ENCODE data around the gene PTGES3. TPM values are rescaled to one million over a fixed set of nuclear protein-coding genes. Genes with fewer than 3 reads are reported as not detected.

PTGES3 gene
- total RNA-seq, 1 experiment from 2014 or later: 435 TPM

DNA sequence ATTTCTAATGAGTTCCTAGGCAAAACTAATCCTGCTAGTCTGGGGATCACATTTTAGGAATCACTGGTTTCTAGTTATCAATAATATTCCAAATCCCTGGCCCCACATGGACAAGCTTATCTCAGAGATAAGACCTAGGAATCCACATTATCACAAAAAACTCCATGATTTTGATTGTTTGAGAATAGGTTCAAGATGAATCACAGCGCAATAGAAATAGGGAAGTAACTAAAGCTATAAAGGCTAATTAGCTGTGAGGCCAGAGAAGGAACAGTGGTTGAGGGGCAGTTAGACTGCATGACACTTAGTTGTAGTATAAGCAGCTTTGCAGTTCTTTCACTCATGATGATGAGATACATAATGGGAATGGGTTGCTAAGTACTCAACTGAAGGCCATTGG lies 29.2 kb downstream of the PTGES3 start:
- H3K56ac ChIP-seq (ENCODE audit: insufficient read length, low read depth, low read length): no peak overlapping the region
- no CpG with 5 or more reads among the region's 1 CpG for WGBS (ENCODE audit: extremely low coverage, insufficient read length, low lambda C conversion rate)

More for the DNA sequence above, 29.2 kb downstream of the PTGES3 start:
- Histone ChIP-seq H3K79me1 (ENCODE audit: insufficient read depth, low read depth, low read length, poor library complexity, severe bottlenecking) (no peaks in the 10 kb centered on the region), H4K8ac (replicated peaks; ENCODE audit: insufficient read length, low read depth, low read length) (no peak overlapping the region), H3K18ac (ENCODE audit: insufficient read length, low read depth, low read length) (no peak overlapping the region), H3K23me2 (ENCODE audit: insufficient read length, low read depth, low read length, poor library complexity, severe bottlenecking) (no peaks in the 10 kb centered on the region), H3K4ac (ENCODE audit: low read depth, low read length) (no peak overlapping the region), H2BK5ac (ENCODE audit: insufficient read length, low read length) (no peak overlapping the region), H3K9me3 (ENCODE audit: control insufficient read depth, low read depth, low read length) (no peaks in the 10 kb centered on the region), H3K79me2 (ENCODE audit: insufficient read depth, low read length) (no peaks in the 10 kb centered on the region), H3K4me2 (ENCODE audit: insufficient read depth, insufficient read length, low read length) (no peak overlapping the region), H2AK5ac (ENCODE audit: insufficient read length, low read length) (no peak overlapping the region), H3K23ac (ENCODE audit: insufficient read length, low read depth, low read length) (no peak overlapping the region), H2BK20ac (ENCODE audit: low read depth, low read length, poor library complexity, severe bottlenecking) (no peak overlapping the region), H3K14ac (ENCODE audit: insufficient read depth, low read length) (no peak overlapping the region), H4K20me1 (ENCODE audit: control insufficient read depth, insufficient read depth, insufficient read length) (no peaks in the 10 kb centered on the region), H2AFZ (ENCODE audit: low read length) (no peak overlapping the region), H3K27ac (ENCODE audit: insufficient read length, low read depth, low read length) (no peak overlapping the region), H3K27me3 (ENCODE audit: insufficient read depth, low read length) (no peaks in the 10 kb centered on the region), H2BK12ac (ENCODE audit: insufficient read length, low read depth, low read length) (no peak overlapping the region), H3T11ph (ENCODE audit: low read length) (no peak overlapping the region), H2BK120ac (ENCODE audit: low read depth, low read length, poor library complexity, severe bottlenecking) (no peak overlapping the region), H4K5ac (ENCODE audit: insufficient read length, low read depth, low read length) (no peak overlapping the region), H2BK15ac (ENCODE audit: low read depth, low read length) (no peak overlapping the region), H4K91ac (ENCODE audit: insufficient read length, low read depth, low read length) (no peak overlapping the region), H3K4me1 (ENCODE audit: insufficient read depth, low read length) (no peaks in the 10 kb centered on the region), H3K9ac (ENCODE audit: extremely low read depth, insufficient read length, low read length) (no peak overlapping the region)
- Mint-ChIP-seq H3K4me3 (no peak overlapping the region), H3K9me3 (peaks cover 18 to 19% of the 10 kb centered on the region in 2 experiments), H3K36me3 (ENCODE audit: insufficient read depth in 1 of 3, low read depth in 3 of 3) (peaks cover 12 to 22% (median 19%) of the 10 kb centered on the region in 3 experiments), H3K4me1 (no peaks in the 10 kb centered on the region), H3K27me3 (ENCODE audit: low read depth) (no peaks in the 10 kb centered on the region), H3K27ac (0 out of 7 replicates have a peak overlapping the region, but pooled peaks of 1 of the 3 experiments have one; percentile 30)
- no peak for DNase-seq
- TF ChIP-seq, protein P1, sequence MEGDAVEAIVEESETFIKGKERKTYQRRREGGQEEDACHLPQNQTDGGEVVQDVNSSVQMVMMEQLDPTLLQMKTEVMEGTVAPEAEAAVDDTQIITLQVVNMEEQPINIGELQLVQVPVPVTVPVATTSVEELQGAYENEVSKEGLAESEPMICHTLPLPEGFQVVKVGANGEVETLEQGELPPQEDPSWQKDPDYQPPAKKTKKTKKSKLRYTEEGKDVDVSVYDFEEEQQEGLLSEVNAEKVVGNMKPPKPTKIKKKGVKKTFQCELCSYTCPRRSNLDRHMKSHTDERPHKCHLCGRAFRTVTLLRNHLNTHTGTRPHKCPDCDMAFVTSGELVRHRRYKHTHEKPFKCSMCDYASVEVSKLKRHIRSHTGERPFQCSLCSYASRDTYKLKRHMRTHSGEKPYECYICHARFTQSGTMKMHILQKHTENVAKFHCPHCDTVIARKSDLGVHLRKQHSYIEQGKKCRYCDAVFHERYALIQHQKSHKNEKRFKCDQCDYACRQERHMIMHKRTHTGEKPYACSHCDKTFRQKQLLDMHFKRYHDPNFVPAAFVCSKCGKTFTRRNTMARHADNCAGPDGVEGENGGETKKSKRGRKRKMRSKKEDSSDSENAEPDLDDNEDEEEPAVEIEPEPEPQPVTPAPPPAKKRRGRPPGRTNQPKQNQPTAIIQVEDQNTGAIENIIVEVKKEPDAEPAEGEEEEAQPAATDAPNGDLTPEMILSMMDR (conservative IDR thresholded peaks at IDR 0.05): no peak

Data from H9 (cell line).